Pulmonary artery endothelial cell (primary cell): Measurements from ENCODE around the gene PHLDA3. TPM values are rescaled to one million over a fixed set of nuclear protein-coding genes. Genes with fewer than 3 reads are reported as not detected.
"Not testable (repeated sequence)": the region's sequence is repeated elsewhere in the genome, so short reads cannot be mapped to it uniquely, and the experiment has no call there.

Experiments used
- DNase-seq: peaks from one replicate; pipeline ENCODE4 v3.0.0-alpha.2; 2011; ENCODE audit warnings: low read depth, low spot score
- total RNA-seq: library from RNA; depleted of rRNA; stranded (reverse); fragments of >200 nt; gene quantifications from 2 replicates; pipeline ENCODE4 v1.2.3, GENCODE V29; 2014

PHLDA3 gene
- total RNA-seq, 1 donor from 2014 or later = 55.1 TPM

- peak; percentile 94 for DNase-seq
Measured at GRCh38 chr1:201503397-201504176, 34.6 kb upstream of the PHLDA3 start.

GRCh38 chr1:201502511-201502857 is 33.5 kb upstream of the PHLDA3 start:
- DNase-seq = no peak

DNA sequence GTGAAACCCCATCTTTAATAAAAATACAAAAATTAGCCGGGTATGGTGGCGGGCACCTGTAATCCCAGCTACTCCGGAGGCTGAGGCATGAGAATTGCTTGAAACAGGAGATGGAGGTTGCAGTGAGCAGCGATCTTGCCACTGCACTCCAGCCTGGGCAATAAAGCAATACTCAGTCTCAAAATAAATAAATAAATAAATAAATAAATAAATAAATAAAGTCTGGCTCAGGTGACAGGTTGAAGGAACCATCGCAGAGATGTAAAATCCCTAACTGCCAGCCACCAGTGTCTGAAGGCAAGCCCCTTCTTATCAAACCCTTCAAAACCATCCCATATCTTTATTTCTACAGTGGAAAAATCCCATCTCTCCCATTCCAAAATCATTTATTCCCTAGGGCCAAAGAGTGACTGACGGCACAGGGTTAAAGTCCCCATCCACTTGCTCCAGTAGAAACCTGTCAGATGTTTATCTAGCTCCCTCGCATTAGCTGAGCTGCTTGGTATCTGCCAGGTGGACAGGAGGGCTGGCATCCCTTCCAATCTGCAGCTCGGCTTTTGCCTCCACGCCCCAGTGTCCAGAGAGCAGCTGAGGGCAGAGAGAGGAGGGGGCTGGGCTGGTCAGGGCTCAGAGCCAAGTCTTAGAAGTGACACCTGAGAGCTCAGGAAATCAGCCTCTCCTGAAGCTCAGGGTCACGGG is 33.0 kb upstream of the PHLDA3 start:
- no peak for DNase-seq

DNA sequence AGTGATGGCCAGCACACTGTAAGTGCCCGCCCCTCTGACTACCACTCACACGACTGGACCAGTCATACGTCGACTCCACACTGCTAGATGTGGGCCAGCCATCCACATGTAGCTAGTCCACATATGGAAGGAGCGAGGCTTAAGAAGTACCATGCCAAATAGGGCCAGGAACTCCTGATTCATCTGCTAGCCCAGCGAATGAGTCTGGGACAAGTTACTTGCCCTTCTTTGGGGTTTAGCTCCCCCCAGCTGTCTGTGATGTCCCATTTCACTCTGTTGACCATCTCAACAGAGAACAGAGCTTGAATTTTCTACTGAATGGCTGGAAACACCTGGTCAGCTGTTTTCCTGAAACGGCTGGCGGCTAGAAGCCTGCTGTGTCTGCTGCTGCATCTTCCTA is 32.2 kb upstream of the PHLDA3 start:
- DNase-seq = no peak

- no peak for DNase-seq
Measured at GRCh38 chr1:201500670-201501120, 31.7 kb upstream of the PHLDA3 start.

DNA sequence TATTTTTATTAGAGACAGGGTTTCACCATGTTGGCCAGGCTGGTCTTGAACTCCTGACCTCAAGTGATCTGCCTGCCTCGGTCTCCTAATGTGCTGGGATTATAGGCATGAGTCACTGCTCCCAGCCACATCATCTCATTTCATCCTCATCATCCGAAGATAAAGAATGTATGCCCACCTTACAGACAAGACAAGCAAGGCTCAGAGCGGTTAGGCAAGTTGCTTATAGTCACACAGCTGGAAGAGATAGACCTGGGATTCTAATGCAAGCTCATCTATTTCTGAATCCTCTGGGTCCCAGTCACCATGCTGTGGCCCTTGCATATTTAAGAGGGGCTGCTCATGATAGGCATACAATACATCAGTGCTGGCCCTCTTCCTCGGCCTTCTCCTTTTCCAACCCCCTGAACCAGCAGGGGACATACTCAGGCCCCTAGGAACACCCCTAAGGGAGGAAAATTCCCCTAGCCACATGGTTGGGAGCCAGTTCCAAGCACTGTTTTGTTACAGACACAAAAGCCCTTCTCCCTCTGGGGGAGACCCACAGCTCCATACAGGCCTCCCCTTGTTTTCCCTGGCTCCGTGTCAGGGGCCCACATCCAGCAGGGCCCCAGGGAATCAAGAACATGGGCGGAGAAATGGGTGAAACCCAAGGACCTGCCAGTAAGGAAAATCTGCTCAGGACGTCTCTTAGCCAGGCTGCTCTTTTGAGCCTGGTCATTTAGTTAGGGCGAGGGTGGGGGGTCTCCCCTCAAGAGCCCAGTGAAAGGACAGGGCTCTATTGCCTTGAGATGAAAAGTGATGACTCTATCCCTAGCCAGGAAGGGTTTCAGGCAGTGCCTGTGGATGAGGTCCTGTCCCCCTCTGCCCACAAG is 31.0 kb upstream of the PHLDA3 start:
- DNase-seq = no peak

- no peak for DNase-seq
Measured at GRCh38 chr1:201499191-201499590, 30.2 kb upstream of the PHLDA3 start.

- no peak for DNase-seq
Measured at GRCh38 chr1:201498621-201499020, 29.6 kb upstream of the PHLDA3 start.

- no peak for DNase-seq
Measured at GRCh38 chr1:201497935-201498509, 29.0 kb upstream of the PHLDA3 start.

- DNase-seq = no peak
Measured at GRCh38 chr1:201496296-201496690, 27.3 kb upstream of the PHLDA3 start.

GRCh38 chr1:201495551-201496295 is 26.7 kb upstream of the PHLDA3 start:
- peak; percentile 65 for DNase-seq

DNA sequence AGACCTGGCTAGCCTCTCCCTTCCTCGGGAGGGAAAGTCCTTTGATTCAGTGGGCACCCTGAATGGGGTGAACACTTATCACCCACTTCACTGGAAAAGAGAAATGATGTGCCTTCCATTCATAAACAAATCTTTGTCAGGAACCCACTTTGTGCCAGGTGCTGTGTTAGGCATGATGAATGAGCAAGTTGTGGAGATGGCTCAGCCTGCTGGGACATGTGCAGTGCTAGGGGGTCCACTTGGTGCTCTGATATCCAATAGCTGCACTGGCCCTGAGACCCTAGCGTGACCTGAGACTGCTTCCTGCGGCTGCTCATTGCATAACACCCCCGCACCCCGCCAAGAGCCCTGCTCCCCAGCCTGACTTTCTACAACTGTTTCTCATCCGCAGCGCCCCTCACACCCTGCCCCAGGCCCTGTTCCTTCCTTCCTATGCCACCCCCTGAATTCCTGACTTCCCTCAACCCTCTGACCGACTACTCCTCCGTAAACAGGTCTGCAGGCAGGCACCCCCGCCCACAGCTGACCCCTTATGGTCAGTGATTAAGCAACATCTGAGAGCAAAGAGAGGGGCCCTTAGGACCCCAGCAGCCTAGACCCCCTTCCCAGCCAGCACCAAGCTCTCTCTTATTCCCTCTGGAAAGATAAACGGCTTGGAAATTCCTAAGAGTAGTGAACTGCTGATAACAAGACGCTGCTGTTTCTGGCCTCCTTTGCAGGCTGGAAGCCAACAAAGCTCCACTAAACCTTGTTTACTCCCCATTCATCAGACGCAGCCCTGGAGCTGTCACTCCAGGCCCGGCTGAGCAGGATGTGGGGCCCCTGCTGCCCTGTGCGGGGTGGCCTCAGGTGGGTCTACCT is 25.0 kb upstream of the PHLDA3 start:
- peak; percentile 39 for DNase-seq

DNA sequence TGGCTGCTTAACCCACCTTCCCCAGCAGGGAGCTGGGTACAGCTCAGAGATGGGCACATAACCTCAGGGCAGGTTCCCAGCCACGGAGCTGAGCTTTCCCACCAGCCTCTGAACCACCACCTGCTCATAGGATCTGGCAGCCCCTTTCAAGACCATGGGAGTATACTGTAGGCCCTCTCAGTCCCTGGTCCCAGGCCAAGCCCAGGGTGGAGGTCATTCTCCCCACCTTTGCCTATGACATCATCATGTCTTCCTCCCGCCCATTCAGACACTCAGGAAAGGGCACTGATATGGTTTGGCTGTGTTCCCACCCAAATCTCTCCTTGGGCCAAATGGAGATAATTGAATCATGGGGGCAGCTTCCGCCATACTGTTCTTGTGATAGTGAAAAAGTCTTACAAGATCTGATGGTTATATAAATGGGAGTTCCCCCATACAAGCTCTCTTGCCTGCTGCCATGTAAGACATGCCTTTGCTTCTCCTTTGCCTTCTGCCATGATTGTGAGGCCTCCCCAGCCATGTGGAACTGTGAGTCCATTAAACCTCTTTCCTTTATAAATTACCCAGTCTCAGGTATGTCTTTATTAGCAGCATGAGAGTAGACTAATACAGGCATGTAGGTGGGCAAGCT is 24.2 kb upstream of the PHLDA3 start:
- DNase-seq = not testable (repeated sequence)

DNA sequence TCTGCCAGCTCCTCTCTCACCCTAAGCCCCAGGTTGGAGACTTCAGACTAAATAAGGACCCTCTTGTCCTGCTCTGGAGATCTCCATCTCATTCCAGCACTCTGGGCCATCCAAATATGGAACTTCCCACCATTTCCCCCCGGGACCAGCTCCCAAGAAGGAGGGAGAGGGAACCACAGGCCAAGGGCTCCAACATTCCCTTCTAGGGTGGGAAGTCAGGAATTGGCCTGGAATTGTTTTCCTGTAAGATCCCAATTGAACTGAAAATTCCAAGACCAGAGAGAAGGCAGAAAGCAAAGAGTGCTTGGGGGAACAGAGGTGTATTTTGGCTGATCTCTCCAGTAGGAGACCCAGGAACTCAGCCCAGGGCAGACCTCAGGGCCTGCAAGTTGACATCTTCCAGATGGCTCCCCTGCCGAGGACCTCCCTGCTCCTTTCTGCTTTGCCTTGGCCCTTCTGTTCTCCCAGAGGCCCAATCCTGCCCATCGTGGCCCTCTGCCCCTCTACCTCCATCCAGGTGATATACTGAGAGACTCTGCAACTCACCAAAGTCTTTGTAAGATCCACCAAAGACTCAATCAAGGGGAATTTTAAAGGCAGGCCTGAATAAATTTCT is 23.0 kb upstream of the PHLDA3 start:
- DNase-seq = no peak

GRCh38 chr1:201490708-201491131 is 21.7 kb upstream of the PHLDA3 start:
- DNase-seq = no peak

DNA sequence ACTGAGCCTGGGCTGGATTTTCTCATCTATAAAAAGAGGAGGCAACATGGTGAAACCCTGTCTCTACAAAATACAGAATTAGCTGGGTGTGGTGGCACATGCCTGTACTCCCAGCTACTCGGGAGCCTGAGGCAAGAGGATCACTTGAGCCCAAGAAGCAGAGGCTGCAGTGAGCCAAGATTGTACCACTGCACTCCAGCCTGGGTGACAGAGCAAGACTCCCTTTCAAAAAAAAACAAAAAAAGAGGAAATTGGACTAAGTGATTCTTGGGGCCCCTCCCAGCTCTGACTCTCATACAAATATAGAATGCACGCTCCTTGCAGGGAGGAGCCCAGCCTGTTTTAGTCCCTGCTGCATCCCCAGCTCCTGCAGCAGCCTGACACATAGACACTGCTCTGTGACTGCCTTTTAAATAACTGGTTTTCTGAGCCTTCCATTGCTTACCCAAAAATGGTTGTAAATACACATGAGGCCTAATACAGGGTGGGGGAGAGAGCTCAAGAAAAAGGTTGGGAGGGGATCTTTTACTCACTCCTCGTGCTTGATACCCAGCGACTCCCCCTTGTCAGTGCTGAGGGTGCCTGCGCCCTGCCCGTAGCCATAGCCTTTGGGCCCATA is 20.8 kb upstream of the PHLDA3 start:
- no peak for DNase-seq

- peak; percentile 88 for DNase-seq
Measured at GRCh38 chr1:201488830-201489589, 20.0 kb upstream of the PHLDA3 start.

DNA sequence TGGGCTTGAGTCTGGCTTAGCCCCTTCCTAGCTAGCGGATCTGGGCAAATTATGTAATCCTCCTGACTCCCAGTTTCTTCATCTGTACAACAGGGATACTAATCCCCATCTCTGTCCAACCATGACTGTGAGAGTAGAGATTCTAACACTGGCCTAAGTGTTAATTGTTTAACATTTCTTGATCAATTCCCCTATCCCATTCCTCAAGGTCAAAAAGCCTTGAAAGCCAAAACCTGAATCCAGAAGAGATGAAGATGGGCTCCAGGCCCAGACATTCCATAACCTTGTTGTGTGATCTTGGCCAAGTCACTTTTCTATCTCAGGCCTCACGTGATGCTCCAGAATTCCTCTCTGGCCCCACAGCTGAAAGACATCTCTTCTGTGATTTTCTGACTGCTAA is 18.8 kb upstream of the PHLDA3 start:
- no peak for DNase-seq
